Omental fat pad (tissue), 4 donors: ENCODE measurements around the gene CTNNAL1. TPM values are rescaled to one million over a fixed set of nuclear protein-coding genes. Genes with fewer than 3 reads are reported as not detected.
"Not testable (repeated sequence)": the region's sequence is repeated elsewhere in the genome, so short reads cannot be mapped to it uniquely, and the experiment has no call there.

Experiments
- ATAC-seq: fragments of 150-250 bp; one replicate; pipeline ENCODE4 v1.9.1; 2016; ENCODE audit warnings: mild to moderate bottlenecking, moderate library complexity; ENCODE audit not compliant: low FRiP score
- DNase-seq: peaks from one replicate; pipeline ENCODE4 v3.0.0-alpha.2; 2019; ENCODE audit warnings: low spot score
- CTCF ChIP-seq, 3 donors: fragments of 450-650 bp; IDR thresholded peaks; one replicate each; pipeline ENCODE4 v1.5.1; 2016 to 2017; ENCODE audit warnings: antibody characterized with exemption in 3 of 3, mild to moderate bottlenecking in 3 of 3, moderate library complexity in 2 of 3
- small RNA-seq: library from RNA; depleted of rRNA; stranded (forward); fragments of <200 nt; gene quantifications from one replicate; pipeline ENCODE3, GENCODE V24; 2016
- total RNA-seq, 4 donors: library from RNA; depleted of rRNA; stranded (reverse); fragments of >200 nt; gene quantifications; one replicate each; pipeline ENCODE4 v1.1.0, GENCODE V29; 2016

Gene CTNNAL1
- total RNA-seq, 4 donors from 2014 or later = 34.5 to 57.3 (median 46.5) TPM

GRCh38 chr9:108904161-108904560 lies 109.1 kb downstream of the CTNNAL1 start:
- ATAC-seq = no peak
- no peak for TF ChIP-seq CTCF (IDR thresholded peaks at IDR 0.05)
- no peak for DNase-seq

DNA sequence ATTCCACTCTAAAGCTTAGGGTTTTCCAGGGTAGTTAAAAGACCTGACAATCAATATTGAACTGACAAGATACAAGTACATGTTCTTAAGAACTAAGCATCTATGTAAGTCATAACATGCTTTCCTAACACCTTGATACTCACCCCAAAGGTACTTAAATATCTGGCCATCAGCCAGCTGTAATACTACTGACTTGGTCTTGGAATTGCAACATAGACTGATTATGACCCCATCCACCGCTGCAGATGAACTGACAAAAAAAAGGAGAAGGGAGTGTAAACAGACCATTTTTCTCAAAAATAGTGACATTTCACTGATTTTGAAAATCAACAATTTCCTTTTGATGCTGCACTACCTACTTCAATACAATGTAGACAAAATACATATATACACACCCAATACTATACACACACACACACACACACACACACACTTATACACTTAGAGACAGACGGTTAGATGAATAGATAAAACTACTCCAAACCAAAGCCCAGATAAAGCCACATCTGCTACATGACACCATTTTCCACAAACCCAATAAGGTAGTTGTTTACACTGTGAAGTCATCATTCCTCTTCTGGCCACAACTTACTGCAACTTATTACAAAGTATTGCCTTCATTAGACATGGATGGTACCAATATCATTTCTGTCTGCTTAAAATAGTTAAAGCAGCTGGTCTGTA lies 109.7 kb downstream of the CTNNAL1 start:
- no peak for TF ChIP-seq CTCF (IDR thresholded peaks at IDR 0.05)
- ATAC-seq = no peak
- DNase-seq = no peak

DNA sequence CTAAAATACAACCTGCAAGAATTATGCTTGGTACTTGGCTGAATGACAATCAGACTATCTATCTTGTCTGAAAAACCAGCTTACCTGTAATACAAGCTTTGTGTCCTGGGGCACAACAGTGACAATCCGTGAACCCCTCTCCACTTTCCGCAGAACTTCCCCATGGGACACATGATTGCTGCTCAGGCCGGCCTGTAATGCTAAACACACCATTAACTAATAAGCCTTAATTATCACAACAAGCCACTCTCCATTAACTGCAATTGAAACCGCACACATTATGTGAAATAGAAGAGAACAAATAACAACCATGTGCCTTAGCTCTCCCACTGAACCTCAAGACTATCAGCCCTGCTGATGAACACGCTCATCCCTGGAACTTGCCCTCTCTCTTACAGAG lies 113.1 kb downstream of the CTNNAL1 start:
- no peak for TF ChIP-seq CTCF (IDR thresholded peaks at IDR 0.05)
- DNase-seq (no peak), ATAC-seq (no peak)

DNA sequence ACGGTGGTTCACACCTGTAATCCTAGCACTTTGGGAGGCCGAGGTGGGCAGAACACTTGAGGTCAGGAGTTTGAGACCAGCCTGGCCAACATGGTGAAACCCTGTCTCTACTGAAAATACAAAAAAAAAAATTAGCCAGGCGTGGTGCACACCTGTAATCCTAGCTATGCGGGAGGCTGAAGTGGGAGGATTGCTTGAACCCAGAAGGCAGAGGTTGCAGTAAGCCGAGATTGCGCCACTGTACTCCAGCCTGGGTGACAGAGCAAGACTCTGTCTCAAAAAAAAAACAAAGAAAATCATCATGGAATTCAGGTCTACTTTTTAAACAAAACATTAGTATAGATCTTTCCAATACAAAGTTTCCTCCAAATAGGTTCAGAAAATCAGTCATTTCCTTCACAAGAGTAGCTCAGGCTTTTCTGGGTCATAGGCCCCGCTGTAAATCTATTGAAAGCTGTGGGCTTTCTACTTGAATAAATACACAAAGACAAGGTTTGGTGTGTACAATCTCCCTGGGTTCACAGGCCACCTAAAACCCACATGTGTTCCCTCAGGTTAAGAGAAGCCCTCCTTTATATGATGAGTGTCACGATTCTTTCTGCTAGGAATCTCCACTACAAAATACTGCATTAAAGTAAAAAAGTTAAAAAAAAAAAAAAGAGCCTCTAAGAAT lies 114.1 kb downstream of the CTNNAL1 start:
- not testable (repeated sequence) for DNase-seq, ATAC-seq

DNA sequence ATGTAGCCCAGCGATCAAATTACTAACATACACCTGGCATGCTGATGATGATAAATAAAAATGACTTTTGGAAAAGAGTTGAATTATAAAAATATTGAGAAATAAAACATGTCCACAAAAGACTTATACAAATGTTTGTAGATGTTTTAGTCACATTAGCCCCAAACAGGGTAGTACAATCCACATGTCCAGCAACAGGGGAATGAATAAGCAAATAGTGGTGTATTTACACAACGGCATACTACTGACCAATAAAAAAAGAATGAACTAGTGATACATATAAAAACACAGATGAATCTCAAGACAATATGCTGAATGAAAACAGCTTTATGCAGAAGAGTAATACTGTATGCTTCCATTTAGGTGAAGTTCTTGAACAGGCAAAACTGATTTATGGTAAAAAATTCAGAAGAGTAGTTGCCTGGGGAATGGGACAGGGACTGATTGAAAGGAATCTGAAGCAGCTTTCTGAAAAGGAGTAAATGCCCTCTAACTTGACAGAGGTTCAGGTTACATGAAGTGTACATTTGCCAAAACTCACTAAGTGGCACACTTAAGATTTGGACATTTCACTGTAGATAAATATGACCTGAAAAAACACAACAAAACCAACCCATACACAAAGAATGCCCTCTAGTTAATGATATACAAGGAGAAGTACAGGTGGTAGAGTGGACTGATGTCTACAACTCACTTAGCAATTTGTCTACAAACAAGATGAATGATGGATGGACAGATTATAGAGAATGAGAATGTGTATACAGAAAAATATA lies 115.8 kb downstream of the CTNNAL1 start:
- no peak for TF ChIP-seq CTCF (IDR thresholded peaks at IDR 0.05)
- no peak for ATAC-seq
- no peak for DNase-seq

DNA sequence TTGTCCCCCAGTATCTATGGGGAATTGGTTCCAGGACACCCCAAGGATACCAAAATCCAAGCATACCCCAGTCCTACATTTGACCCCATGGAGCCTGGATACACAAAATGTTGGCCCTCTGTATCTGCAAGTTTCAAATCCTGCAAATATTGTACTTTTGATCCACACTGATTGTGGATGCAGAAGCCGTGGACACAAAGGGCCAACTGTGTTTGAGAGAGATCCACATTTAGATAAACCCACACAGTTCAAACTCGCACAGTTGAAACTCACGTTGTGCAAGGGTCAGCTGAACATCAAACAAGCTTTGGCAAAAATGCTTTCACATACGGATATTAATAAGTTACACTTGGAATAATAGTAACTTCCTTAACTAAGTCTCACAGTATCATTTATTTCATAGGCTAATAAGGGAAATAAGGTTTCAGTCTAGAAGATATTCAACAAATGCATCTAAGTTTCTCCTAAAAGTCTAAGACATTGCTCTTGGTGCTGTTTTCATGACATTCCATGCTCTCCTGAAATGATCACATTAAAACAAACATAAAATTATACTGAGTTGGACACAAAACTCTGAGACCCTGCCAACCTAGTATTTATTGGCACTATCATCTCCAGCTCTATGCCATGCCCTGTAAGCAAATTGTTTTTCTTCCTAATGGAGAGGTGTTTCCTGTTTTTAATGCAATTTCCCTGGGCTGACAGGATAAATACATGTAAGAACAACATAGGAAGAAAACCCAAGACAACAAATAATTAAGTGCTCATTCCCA lies 118.9 kb downstream of the CTNNAL1 start:
- no peak for ATAC-seq
- no peak for DNase-seq
- TF ChIP-seq CTCF (IDR thresholded peaks at IDR 0.05) = no peak

Small RNA genes lying within 50 kb of the gene (small RNA-seq; reads per million reads assigned to genes)
- not detected for gene MIR32
- not detected for gene RF00019

Other genes with a start within 250 kb of the CTNNAL1 start
- gene ACTL7B, start 157.5 kb downstream of the CTNNAL1 start, total RNA-seq = under 1 TPM in 1 of 4 donors, not detected in 3; 0.32 TPM
- gene ACTL7A, start 151.2 kb downstream of the CTNNAL1 start, total RNA-seq = not detected
- 10 to 100 TPM; 16.0 to 24.9 (median 18.7) TPM for gene ELP1, start 79.4 kb downstream of the CTNNAL1 start, total RNA-seq
- gene ABITRAM, start 79.1 kb downstream of the CTNNAL1 start, total RNA-seq = 1 to 10 TPM; 7.6 to 9.4 (median 9.1) TPM
- gene TMEM245, start 106.4 kb upstream of the CTNNAL1 start, total RNA-seq = 10 to 100 TPM; 64.8 to 91.5 (median 76.5) TPM
- under 1 TPM in 3 of 4 donors, not detected in 1; 0.06 to 0.24 (median 0.16) TPM for gene FRRS1L, start 153.8 kb upstream of the CTNNAL1 start, total RNA-seq